Peyer's patch (tissue), 4 donors: ENCODE measurements around the gene PIAS1.

Experiments
- CTCF ChIP-seq, 6 experiments: fragments of 450-650 bp in 4 of 6; fragments of 200-600 bp in 2 of 6; sonication (generic) in 1 of 6; IDR thresholded peaks; one replicate each; pipeline ENCODE4 v1.5.1; 2017 to 2019; ENCODE audit warnings: antibody characterized with exemption in 6 of 6, mild to moderate bottlenecking in 3 of 6, moderate library complexity in 1 of 6
- POLR2A ChIP-seq, 2 donors: fragments of 450-650 bp; IDR thresholded peaks; one replicate each; pipeline ENCODE4 v1.5.1; 2017; ENCODE audit warnings: antibody characterized with exemption in 2 of 2, mild to moderate bottlenecking in 2 of 2, moderate library complexity in 2 of 2

GRCh38 chr15:68032672-68033071 lies 21.4 kb upstream of the PIAS1 start:
- no peak for TF ChIP-seq CTCF (IDR thresholded peaks at IDR 0.05)
- TF ChIP-seq POLR2A (IDR thresholded peaks at IDR 0.05), result no peak
